Measurements from ENCODE around the gene CD9.

- no peak for TF ChIP-seq CTCF (IDR thresholded peaks at IDR 0.05; ENCODE audit: borderline replicate concordance, extremely low read depth, low read length, poor library complexity, severe bottlenecking)
- no peak for TF ChIP-seq EZH2 (IDR thresholded peaks at IDR 0.05; ENCODE audit: borderline replicate concordance, low read depth, low read length, severe bottlenecking)
Observed at GRCh38 chr12:6200256-6201212, at the start of gene CD9.

Data from DND-41 (cell line).